Suppressor macrophage (primary cell): Measurements from ENCODE around the gene SLC16A9.
"Not testable (repeated sequence)": the region's sequence is repeated elsewhere in the genome, so short reads cannot be mapped to it uniquely, and the experiment has no call there.

Experiments
- DNase-seq, 4 experiments: peaks; one replicate each; pipeline ENCODE4 v3.0.0-alpha.2; 2020 to 2022
- total RNA-seq, 17 experiments: gene quantifications; one replicate each; lab custom pipeline; 2026; ENCODE audit warnings: mixed read lengths in 6 of 17, inconsistent platforms in 3 of 17; lab: John Stamatoyannopoulos, UW

The SLC16A9 gene
- 0 to 1.4 (median 0.03) reads per million in 17 experiments for total RNA-seq

GRCh38 chr10:59709395-59710125, at the start of gene SLC16A9:
TSS of gene SLC16A9 (minus strand) at chr10:59709850. CDS start at chr10:59684291, 25,559 bp downstream.
- peak; percentile 4 to 36 (median 23) for DNase-seq

- no peak for DNase-seq
Observed at GRCh38 chr10:59757966-59758365, 48.3 kb upstream of the SLC16A9 start.

GRCh38 chr10:59754951-59755350, 45.3 kb upstream of the SLC16A9 start:
- no peak for DNase-seq

- DNase-seq, result no peak
Observed at GRCh38 chr10:59753267-59753666, 43.6 kb upstream of the SLC16A9 start, which contains the start of gene MRLN. TSS of gene MRLN (minus strand) at chr10:59753455.

GRCh38 chr10:59752278-59752940, 42.8 kb upstream of the SLC16A9 start:
- no peak for DNase-seq

- no peak for DNase-seq
Observed at GRCh38 chr10:59750155-59750945, 40.7 kb upstream of the SLC16A9 start.

- no peak for DNase-seq
Observed at GRCh38 chr10:59748834-59749233, 39.2 kb upstream of the SLC16A9 start.

- no peak for DNase-seq
Observed at GRCh38 chr10:59745163-59745650, 35.6 kb upstream of the SLC16A9 start.

- DNase-seq, result not testable (repeated sequence)
Observed at GRCh38 chr10:59744762-59745161, 35.1 kb upstream of the SLC16A9 start.

GRCh38 chr10:59744156-59744555, 34.5 kb upstream of the SLC16A9 start:
- not testable (repeated sequence) for DNase-seq

- DNase-seq, result no peak
Observed at GRCh38 chr10:59741583-59741982, 31.9 kb upstream of the SLC16A9 start.

GRCh38 chr10:59741048-59741447, 31.4 kb upstream of the SLC16A9 start:
- no peak for DNase-seq

GRCh38 chr10:59736749-59737148, 27.1 kb upstream of the SLC16A9 start:
- DNase-seq, result no peak

GRCh38 chr10:59735296-59735695, 25.6 kb upstream of the SLC16A9 start:
- DNase-seq, result no peak

GRCh38 chr10:59734014-59734462, 24.4 kb upstream of the SLC16A9 start:
- DNase-seq, result no peak

- DNase-seq, result not testable (repeated sequence)
Observed at GRCh38 chr10:59733321-59734013, 23.8 kb upstream of the SLC16A9 start.

GRCh38 chr10:59732849-59733248, 23.2 kb upstream of the SLC16A9 start:
- not testable (repeated sequence) for DNase-seq

GRCh38 chr10:59729167-59729566, 19.5 kb upstream of the SLC16A9 start:
- not testable (repeated sequence) for DNase-seq

GRCh38 chr10:59724098-59724938, 14.7 kb upstream of the SLC16A9 start:
- DNase-seq, result no peak

- DNase-seq, result no peak
Observed at GRCh38 chr10:59720377-59720776, 10.7 kb upstream of the SLC16A9 start.

- no peak for DNase-seq
Observed at GRCh38 chr10:59719374-59719773, 9.7 kb upstream of the SLC16A9 start.
